WI38 (cell line): Measurements from ENCODE around the gene TDRD3.

ENCODE experiments used
- H3K4me3 ChIP-seq: 2 replicates; pipeline ENCODE4 v1.5.1; 2011; ENCODE audit warnings: low read depth, mild to moderate bottlenecking, control low read depth, low read length
- TF ChIP-seq, protein P1 (sequence below): IDR thresholded peaks from 2 replicates; pipeline ENCODE4 v1.5.1; 2012; ENCODE audit warnings: low read depth, mild to moderate bottlenecking, control low read depth, low read length

TDRD3 gene

DNA sequence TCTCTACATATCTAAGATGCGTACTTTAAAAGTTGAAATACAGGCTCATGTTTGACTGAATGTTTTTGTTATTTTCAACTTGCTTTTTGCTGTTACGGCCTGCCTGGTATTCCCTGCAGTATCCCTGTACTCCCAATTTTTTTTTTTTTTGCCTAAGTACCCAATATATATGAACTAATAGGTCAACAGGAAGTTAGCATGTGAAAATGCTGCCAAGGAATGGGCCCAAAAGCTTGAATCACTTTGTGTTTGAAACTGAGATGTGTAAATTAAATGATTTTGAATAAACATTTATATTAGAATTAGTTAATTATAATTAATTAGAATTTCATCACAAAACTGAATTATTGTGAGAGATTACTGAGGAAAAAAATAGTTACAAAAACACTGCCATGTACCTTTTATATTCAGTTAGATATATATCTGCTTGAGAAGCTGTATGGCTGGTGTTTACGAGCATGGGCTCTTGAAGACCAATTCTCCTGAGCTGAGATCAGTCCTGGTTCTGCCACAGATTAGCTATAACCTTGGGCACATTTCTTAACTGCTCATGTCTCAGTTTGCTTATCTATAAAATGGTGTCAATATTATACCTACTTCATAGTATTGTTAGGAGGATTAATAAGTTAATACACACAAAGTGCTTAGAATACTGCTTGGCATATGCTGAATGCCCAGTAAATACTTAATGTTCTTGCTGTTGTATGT, 16.0 kb downstream of the TDRD3 start:
- no peak overlapping the region for H3K4me3 ChIP-seq
- TF ChIP-seq, protein P1, sequence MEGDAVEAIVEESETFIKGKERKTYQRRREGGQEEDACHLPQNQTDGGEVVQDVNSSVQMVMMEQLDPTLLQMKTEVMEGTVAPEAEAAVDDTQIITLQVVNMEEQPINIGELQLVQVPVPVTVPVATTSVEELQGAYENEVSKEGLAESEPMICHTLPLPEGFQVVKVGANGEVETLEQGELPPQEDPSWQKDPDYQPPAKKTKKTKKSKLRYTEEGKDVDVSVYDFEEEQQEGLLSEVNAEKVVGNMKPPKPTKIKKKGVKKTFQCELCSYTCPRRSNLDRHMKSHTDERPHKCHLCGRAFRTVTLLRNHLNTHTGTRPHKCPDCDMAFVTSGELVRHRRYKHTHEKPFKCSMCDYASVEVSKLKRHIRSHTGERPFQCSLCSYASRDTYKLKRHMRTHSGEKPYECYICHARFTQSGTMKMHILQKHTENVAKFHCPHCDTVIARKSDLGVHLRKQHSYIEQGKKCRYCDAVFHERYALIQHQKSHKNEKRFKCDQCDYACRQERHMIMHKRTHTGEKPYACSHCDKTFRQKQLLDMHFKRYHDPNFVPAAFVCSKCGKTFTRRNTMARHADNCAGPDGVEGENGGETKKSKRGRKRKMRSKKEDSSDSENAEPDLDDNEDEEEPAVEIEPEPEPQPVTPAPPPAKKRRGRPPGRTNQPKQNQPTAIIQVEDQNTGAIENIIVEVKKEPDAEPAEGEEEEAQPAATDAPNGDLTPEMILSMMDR, result no peak

DNA sequence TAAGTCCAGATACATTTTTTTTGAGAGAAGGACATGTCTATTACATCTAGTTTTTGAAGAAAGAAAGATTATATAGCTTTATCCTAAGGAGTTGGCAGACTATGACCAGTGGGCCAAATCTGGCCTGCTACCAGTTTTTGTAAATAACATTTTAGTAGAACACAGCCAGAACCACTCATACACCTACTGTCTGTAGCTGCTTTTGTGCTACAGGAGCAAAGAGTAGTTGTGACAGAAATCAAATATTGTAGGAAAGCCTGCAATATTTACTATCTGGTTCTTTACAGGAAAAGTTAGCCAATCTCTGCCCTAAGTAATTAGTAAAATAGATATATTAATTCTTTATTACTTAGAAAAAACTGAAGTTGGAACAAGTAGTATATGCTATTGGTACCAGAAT, 17.2 kb downstream of the TDRD3 start:
- no peak overlapping the region for H3K4me3 ChIP-seq
- TF ChIP-seq, protein P1, result no peak

DNA sequence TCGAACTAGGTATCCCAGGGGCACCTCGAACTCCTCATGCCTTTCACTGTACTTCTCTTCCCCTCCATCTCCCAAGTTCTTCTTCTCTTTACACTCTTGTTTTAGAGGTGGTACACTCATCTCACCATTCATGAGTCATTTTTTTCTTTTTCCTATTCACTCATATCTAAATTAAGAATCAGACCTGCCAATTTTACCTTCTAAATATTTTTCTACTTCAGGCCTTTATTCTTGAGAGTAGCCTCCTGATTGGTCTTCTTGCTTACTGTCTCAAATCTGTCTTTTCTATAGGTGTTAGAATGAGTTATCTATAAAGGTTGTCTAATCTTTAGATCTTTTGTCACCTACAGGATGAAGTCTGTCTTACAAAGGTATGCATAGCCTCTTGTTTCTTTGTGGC, 20.7 kb downstream of the TDRD3 start:
- TF ChIP-seq, protein P1, result no peak
- H3K4me3 ChIP-seq, result no peak overlapping the region

DNA sequence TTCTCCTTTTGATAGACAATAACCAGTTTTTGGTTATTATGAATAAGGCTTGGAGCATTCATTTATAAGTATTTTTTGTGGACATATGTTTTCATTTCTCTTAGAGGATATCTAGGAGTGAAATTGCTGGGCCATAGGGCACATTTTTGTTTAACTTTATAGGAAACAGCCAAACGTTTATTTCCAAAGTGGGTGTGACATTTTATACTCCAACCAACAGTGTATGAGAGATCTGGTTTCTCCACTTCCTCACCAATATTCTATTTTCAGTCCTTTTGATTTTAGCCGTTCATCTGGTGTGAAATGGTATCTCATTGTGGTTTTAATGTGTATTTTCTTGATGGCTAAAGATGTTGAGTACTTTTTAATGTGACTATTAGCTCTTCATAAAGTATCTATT, 21.9 kb downstream of the TDRD3 start:
- TF ChIP-seq, protein P1, result no peak

DNA sequence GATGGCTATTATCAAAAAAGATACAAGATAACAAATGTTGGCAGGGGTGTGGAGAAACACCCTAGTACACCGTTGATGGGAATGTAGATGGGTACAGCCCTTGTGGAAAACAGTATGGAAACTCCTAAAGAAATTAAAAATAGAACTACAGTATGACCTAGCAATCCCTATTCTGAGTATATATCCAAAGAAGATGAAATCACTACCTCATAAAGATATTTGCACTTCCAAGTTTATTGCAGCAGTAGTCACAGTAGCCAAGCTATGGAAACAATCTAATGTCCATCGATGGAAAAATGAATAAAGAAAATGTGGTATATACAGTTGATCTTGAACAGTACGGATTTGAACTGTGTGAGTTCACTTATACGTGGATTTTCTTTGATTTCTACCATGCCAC, 28.3 kb downstream of the TDRD3 start:
- no peak overlapping the region for H3K4me3 ChIP-seq
- TF ChIP-seq, protein P1, result no peak

More for the DNA sequence above, 21.9 kb downstream of the TDRD3 start:
- H3K4me3 ChIP-seq, result no peak overlapping the region

DNA sequence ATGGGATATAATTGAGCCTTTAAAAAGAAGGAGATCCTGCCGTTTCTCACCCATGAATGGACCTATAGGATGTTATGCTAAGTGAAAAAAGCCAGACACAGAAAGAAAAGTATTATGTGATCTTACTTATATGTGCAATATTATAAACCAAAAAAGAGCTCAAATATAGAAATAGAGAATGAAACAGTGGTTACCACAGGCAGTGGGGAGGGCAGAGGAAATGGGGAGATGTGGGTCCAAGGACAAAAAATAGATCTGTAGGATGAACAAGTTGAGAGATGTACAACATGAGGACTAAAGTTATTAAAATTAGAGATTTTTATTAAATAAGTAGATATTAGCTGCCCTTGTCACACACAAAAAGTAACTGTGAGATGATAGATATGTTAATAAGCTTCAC, 29.1 kb downstream of the TDRD3 start:
- no peak overlapping the region for H3K4me3 ChIP-seq
- TF ChIP-seq, protein P1, result no peak

DNA sequence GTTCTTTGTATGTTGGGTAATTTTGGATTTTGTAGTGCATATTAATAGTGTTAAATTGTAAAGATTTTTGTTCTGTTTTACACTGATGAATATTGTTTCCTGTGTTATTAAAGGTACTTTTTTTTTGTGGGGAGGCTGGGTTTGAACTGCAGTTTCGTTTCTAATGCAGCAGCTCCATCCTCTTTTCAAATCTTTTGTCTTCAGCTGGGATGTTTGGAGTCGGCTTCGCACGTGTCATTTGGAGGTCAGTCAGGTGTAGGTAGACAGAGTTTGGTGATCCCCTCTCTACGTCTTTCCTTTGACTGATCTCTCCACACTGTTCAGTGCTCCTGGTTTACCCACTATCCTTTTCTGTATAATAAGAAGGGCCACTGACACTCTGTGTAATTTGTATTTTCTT, 30.3 kb downstream of the TDRD3 start:
- H3K4me3 ChIP-seq, result no peak overlapping the region
- TF ChIP-seq, protein P1, result no peak
